NOMO-1 treated with dmso at 0.1 percent for 144 hours (cell line): ENCODE data around the gene NME3.

Experiments used
- DNase-seq: peaks from one replicate; lab custom pipeline; 2025; ENCODE audit not compliant: unreplicated experiment; lab: John Stamatoyannopoulos, UW

Gene NME3

DNA sequence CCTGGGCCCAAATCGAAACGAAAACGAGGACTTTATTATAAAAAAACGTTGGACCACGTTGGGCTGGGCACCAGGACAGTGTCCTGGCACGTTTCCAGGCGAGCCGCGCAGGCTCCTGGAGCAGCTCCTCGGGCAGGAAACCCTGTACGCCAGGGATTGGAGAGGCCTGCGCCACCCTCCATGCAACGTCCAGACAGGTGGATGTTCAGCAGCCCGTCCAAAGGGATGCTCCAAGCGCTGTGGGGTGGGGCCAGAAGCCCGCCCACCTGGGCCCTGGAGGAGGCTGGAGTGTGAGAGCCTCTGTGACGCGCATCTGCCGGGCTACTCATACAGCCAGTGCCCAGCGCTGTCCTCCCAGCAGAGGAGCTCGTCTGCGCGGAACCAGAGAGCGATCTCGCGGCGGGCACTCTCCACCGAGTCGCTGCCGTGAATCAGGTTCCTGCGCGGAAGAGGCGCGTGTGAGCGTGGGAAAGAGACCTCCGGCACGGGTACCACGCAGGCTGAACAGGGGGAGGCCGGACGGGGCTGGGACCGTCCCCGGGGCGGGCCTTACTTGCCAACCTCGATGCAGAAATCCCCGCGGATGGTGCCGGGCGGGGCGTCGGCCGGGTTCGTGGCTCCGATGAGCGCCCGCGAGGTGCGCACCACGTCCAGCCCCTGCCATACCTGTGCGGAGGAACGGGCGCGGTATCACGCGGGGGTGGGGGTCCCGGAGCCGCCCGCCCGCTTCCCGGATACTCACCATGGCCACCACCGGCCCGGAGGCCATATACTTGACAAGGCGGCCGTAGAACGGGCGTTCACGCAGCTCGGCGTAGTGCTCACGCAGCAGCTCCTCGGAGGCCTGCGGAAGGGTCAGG is 785 bp downstream of the NME3 start:
- no peak for DNase-seq

DNA sequence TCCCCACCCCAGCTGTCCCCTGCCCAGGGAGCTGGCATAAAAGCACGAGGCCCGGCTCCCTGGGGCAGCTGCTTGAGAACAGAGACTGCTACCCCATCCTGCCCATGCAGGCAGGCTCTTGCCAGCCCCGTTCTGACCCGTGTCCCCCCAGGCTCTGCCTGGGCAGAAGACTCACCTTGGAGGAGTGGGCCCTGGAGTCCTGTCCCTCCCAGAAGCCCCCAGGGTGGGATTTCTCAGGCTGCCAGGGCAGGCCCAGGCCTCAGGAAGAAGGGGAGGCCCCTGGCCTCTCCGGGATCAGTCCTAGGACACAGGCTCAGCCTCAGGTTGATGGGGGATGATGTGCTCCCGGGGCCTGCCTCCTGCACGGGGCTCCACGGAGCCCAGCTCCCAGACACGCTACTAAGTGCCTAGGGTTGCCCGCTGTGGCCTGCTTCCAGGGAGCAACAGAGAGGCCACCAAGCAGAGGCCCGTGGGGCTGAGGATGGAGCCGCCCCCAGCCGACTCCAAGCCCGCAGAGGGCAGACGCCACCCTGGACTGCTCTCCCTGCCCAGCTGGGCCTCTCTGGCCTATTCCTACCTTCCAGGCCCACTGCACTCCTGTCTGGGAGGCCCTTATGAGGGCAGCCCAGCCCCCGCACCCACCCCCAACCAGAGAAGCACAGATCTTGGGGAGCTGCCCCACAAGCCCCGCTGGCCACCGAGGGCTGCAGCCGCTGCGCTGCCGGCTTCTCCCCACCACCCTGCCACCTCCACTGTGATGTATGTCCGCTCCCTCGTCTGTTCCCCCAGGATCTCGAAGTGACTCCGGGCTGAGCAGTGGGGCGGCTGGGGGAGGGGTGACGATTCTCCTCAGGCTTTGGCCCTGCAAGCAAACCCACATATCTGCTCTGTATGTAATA is 1.7 kb downstream of the NME3 start:
- DNase-seq: no peak

DNA sequence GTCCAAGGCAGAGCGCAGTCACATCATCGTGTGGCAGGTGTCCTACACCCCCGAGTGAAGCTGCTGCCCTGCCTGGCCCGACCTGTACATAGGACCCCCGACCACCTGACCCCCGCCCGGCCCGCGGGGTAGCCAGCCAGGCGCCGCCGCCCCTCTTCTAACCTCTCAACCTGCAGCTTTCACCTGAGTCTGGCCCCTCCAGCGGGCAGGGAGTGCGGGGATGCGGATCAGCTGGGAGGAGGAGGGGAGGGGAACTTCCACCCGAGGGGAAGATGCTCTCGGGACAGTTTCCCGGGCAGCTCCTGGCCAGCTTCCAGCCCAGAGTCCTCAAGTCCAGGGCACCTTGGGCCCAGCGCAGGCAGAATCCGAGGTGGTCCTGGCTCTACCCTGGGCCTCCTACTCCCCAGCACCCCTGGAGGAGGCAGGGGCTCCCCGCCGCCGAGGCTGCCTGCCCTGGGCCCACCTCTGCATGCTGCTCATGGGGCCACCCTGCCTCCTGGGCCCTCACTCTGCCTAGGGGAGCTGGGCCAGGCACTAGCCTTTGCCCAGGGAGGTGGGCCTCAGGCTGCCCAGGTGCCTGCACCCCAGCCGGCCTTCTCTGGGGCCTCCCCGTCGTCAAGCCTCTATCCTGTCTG is 2.5 kb downstream of the NME3 start:
- no peak for DNase-seq

DNA sequence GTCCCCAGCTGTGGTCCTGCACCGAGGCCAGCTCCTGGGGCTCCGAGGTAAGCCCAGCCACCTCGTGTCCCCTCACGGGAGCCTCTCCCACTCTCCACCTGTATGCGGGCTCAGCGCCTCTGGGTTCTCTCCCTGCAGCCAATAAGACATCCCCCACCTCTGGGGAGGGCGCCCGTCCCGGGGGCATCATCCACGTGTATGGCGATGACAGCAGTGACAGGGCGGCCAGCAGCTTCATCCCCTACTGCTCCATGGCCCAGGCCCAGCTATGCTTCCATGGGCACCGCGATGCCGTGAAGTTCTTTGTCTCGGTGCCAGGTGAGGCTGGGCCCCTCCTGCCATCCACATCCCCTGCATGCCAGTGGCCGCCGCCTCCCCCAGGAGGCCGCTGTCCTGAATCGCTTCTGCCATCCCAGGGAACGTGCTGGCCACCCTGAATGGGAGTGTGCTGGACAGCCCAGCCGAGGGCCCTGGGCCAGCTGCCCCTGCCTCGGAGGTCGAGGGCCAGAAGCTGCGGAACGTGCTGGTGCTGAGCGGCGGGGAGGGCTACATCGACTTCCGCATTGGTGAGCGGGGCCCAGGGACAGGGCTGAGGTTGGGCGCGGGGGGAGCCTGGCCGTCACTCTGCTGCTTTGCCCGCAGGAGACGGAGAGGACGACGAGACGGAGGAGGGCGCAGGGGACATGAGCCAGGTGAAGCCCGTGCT is 3.1 kb downstream of the NME3 start:
- no peak for DNase-seq

DNA sequence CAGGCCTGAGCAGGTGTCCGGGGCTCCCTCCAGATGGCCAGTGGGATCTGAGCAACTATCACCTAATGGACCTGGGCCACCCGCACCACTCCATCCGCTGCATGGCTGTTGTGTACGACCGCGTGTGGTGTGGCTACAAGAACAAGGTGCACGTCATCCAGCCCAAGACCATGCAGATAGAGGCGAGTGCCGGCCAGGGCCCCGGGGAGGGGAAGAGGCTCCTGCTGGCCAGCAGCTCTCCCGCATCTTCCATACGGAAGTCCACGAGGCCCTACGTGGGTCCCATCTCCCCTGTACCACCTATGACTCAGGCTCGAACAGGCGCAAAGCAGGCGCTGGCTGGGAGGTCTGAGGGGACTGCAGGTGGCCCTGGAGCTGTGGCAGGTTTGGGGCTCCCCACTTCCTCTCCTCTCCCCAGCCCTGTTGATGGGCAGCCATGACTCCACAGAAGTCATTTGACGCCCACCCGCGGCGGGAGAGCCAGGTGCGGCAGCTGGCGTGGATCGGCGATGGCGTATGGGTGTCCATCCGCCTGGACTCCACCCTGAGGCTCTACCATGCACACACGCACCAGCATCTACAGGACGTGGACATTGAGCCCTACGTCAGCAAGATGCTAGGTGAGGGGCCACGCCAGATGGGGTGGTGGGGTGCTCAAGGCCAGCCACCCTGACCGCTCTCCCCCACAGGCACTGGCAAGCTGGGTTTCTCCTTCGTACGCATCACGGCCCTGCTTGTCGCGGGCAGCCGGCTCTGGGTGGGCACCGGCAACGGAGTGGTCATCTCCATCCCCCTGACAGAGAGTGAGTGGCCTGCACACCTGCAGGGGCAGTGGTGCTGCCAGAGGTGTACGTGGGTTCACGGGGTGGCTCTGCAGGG is 4.0 kb downstream of the NME3 start:
- DNase-seq: no peak

DNA sequence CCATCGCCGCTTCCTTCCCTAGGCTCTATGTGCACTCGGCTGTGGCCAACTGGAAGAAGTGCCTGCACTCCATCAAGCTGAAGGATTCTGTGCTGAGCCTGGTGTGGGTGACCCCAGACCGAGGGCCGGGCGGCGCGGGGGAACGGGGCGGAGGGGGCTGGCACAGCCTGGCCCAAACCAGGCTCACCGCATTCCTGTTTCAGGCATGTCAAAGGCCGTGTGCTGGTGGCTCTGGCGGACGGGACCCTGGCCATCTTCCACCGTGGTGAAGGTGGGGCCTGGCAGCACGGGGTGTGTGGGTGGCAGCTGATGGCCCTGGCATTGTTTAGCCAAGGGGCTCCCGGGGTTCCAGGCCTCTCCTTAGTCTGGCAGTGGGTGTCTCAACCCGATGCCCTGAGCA is 4.6 kb downstream of the NME3 start:
- DNase-seq: no peak

DNA sequence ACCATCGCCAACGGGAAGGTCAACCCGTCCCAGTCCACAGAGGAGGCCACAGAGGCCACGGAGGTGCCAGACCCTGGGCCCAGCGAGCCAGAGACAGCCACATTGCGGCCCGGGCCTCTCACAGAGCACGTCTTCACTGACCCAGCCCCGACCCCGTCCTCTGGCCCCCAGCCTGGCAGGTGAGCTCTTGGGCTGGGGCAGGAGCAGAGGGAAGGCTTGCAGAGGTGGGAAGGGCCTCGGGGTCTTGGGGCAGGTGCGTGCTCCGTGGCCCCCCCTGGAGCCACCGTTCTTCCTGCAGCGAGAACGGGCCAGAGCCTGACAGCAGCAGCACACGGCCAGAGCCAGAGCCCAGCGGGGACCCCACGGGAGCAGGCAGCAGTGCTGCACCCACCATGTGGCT is 5.1 kb downstream of the NME3 start:
- no peak for DNase-seq

DNA sequence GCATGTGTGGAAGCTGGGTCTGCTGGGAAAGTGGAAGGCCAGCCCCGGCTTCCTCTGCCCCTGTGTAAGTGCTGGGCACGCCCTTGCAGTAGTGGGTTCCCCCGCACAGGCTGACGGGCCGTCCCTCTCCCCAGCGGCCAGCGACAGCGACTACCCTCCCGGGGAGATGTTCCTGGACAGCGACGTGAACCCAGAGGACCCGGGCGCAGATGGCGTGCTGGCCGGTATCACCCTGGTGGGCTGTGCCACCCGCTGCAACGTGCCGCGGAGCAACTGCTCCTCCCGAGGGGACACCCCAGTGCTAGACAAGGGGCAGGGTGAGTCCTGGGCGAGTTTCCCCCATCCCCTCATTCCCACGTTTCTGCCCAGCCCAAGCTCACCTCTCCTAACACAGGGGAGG is 5.5 kb downstream of the NME3 start:
- no peak for DNase-seq

DNA sequence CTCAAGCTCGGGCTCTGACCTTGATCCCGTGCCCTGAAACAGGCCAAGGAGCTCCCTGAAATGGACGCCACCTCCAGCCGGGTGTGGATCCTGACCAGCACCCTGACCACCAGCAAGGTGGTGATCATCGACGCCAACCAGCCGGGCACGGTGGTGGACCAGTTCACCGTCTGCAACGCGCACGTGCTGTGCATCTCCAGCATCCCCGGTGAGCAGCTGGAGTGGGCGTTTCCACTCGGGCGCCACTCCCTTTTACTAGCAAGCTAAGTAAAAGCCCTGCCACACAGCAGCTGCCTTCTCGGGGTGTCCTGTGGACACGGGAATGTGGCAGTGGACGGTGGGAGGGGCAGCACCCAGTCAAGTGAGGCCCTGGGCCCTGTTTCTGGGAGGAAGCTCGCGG is 6.4 kb downstream of the NME3 start:
- DNase-seq: no peak

DNA sequence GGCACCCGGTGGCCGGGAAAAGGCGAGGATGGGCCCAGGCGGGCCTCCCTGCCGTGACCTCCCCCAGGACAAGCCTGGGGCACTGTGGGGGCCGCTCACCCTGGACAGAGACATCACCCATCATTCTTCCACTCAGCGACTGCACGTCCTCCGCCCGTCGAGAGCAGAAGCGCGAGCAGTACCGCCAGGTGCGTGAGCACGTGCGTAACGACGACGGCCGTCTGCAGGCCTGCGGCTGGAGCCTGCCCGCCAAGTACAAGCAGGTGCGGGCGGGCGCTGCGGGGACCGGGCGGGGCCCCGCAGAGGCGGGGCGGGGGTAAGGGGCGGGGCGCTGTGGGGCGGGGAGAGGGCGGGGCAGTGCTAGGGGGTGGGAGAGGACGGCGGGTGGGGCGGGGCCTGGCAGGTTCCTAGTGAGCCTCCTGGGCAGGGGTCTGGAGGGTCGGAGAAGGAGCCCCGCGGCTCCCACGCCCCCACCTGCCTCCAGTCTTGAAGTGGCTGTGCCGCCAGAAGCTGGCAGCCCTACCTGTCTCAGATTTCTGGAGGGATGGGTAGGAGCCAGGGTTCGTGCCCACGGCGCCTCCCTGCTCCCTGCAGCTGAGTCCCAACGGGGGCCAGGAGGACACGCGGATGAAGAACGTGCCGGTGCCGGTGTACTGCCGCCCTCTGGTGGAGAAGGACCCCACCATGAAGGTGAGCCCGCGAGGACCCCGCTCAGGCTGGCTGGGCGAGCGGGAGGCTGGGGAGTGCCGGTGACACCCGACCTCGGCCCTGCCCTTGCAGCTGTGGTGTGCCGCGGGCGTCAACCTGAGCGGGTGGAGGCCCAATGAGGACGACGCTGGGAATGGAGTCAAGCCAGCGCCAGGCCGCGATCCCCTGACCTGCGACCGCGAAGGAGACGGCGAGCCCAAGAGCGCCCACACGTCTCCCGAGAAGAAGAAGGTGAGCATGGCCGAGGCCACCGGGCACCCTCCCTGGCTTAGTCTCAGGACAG is 7.5 kb downstream of the NME3 start:
- DNase-seq: no peak

DNA sequence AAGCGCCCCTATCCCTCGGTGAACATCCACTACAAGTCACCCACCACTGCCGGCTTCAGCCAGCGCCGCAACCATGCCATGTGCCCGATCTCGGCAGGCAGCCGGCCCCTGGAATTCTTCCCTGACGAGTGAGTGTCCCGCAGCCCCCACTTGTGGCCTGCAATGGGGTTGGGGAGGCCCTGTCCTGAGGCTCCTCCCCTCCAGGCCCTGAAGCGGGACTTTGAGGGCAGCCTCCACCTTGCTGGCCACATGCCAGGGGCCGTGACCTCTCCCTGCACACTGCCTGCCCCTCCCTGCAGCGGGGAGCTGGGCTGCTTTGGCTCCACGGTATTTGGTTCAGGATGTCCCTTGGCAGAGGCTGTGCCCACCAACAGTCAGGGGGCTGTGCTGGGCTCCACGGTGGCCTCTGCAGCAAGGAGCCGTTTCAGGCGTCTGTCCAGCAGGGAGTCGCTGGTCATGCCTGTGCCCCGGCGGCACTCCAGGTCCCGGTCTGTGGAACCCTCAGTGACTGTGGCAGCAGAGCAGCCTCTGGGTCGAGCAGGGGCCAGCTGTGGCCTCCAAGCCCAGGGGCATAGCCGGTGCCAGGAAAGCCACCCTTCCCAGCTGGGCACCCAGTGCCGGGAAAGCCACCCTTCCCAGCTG is 8.3 kb downstream of the NME3 start:
- DNase-seq: no peak

DNA sequence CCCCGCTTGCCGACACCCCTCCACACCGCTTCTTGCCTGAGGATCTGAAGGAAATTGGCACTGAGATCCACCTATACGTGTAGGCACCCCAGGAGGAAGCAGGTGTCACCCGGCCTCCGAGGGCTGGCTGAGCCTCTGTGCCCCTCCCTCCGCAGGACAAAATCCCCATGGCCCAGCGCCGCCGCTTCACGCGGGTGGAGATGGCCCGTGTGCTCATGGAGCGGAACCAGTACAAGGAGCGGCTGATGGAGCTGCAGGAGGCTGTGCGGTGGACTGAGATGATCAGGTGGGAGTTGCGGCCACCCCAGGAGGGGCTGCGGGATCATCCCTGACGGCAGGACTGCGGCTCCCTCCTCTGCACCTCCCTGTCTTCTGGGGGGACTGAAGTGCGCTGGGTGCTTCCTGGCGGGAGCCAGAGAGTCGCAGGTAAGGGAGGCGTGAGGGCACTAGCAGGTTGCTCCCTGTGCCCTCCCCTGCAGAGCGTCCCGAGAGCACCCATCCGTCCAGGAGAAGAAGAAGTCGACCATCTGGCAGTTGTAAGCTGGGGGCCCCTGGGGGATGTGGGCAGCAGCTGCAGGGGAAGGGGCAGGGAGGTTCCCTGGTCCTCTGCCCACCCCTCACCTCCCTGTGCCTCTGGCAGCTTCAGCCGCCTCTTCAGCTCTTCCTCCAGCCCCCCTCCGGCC is 9.0 kb downstream of the NME3 start:
- no peak for DNase-seq

DNA sequence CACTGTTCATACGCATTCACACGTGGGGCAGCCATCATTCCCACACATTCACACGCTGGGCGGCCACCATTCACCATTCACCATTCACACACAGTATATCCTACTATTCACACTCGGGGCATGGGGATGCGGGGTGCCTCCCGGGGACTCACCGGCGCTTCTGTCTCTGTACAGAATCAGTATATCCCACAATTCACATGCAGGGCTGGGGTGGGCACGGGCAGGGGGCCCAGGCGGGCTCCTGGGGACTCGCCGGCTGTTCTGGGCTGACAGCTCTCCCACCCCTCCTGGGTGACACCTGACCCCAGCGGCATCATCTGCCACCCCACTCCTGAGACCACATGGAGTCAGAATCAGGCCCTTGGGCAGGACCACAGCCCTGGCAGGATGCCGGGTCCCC is 9.6 kb downstream of the NME3 start:
- no peak for DNase-seq

DNA sequence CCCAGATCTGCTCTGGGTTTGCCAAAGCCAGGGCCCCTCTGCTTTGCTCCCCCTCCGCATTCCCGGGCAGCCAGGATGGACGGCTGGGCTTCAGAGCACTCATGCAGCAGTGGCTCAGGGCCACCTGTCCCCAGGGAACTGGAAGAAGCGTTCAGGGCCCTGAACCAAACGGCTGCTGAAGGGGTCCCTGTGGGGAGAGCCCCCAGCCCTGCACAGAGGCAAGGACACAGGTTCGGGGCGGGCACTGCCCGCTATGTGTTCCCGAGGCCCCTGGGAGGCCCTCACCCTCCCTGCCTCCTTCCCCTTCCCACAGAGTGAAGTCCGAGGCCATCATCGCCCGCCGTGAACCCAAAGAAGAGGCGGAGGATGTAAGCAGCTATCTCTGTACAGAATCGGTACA is 10.4 kb downstream of the NME3 start:
- DNase-seq: no peak

DNA sequence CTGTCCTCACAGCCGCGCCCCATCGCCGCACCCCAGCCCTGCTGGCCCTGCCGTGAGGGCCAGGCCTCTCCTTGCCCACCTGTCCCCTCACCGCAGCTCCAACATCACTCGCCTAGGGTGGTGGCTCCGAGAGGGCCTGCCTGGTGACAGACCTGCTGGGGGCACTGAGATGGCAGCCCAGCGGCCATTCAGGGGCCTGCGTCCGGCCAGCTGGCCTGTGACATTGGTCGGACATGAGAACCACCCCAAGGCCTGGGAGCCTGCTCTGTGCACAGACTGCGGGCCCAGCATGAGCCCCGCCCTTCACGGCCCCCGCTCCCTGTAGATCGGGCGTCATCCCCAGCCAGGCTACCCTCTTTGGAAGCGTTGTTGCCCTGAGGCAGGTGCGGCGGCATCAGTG is 11.8 kb downstream of the NME3 start:
- DNase-seq: no peak

DNA sequence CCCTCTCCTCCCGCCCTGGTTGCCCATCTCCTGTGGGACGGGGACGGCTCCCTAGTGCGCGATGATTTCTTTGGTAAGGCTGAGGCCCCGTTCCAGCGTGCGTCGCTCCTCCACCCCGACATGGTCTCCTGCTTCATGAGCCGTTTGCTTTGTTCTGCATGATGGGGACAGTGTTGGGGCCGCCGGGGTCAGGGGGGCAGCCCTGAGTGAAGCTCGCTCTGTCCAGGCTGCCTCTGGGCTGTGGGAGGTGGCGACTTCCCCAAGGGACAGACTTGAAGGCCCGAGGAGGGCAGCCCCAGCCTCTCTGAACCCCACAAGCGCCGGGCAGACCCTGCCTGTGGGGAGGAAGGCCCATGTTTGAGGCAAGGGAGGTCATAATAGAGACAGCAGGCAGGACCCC is 12.4 kb downstream of the NME3 start:
- DNase-seq: no peak

DNA sequence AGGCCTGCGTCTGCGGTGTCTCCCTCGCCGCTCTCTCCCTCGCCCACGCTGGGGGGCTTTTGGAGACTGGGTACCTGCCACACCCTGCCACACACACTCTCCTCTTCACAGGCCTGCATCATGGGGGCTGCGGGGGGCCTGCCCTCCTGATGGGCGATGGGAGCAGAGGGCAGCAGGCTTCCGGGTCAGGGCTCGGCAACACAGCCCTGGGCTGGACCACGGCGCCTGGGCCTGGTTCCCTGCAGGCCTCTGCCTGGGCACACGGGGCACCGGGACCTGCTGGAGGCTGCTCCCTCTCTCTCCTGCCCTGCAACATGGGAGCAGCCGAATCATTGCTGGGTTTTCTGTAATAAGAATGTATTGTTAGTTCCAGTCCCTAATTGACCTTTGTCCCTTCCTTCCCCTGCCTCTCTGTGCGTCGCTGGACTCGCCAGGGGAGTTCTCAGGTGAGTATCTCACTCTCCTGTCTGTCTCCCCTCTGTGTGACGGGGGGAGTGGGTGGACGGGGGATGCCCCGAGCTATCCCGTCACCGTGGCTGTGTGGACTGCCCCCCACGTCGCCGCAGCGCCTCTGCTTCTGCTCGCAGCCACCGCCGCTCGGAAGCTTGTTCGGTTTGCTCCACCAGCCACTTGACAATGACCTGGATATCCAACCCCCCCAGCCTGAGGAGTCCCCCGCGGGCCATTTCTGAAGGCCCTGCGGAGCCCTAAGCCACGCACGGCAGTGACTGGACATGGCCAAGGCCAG is 13.5 kb downstream of the NME3 start:
- DNase-seq: no peak
